GM19438 (cell line): ENCODE data around the gene FAM227B.
"Not testable (repeated sequence)": the region's sequence is repeated elsewhere in the genome, so short reads cannot be mapped to it uniquely, and the experiment has no call there.

Source experiments
- ATAC-seq: cut with Tn5 transposase; IDR thresholded peaks from one replicate; pipeline ENCODE4 v1.9.1; 2021; ENCODE audit warnings: low read depth; ENCODE audit not compliant: unreplicated experiment

Gene FAM227B

GRCh38 chr15:49619226-49619625 lies 1.4 kb downstream of the FAM227B start:
- ATAC-seq, result no peak

DNA sequence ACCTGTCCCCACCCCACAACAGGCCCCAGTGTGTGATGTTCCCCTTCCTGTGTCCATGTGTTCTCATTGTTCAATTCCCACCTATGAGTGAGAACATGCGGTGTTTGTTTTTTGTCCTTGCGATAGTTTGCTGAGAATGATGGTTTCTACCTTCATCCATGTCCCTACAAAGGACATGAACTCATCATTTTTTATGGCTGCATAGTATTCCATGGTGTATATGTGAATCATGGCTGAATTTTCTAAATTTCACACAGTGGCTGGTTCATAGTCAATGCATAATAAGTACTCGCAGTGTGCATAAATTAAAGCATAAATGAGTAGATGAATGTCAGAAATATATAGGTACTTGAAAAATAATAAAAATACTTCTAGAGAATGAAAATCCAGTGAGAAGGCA lies 8.4 kb downstream of the FAM227B start:
- not testable (repeated sequence) for ATAC-seq

GRCh38 chr15:49610157-49610918 lies 10.3 kb downstream of the FAM227B start:
- ATAC-seq, result no peak

- ATAC-seq, result no peak
Observed at GRCh38 chr15:49606594-49606993, 14.0 kb downstream of the FAM227B start.

GRCh38 chr15:49605588-49605987 lies 15.0 kb downstream of the FAM227B start:
- ATAC-seq, result no peak

DNA sequence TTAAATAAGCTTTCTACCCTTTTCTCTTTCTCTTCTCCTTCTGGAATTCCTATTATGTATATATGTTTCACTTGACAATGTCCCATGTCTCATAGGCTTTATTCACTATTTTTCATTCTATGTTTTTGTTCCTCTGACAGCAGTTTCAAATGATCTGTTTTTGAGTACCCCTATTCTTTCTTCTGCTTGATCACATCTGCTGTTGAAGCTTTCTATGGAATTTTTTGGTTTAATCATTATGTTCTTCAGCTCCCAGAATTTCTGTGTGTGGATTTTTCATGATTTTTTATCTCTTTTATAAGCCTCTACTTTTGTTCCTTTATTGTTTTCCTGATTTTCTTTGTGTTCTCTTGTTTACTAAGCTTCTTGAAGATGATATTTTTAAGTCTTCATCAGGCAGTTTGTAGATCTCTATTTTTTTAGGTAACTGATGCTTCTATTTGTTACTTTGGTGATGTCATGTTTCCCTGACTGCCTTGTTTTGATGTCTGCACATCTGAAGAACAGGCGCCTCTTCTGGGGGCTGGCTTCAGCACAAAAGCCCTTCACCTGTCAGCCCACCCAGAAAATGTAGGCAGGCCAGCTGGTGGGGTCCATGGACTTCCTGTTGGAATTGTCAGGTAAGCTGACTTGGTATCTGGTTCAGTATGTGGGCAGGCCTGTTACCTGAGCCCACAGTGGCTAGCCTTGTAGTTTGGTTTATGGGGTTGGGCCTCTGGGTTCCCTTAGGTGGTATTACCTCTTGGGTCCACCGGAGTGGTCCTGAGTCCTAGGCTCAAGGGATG lies 15.8 kb downstream of the FAM227B start:
- no peak for ATAC-seq

GRCh38 chr15:49592829-49593316 lies 27.7 kb downstream of the FAM227B start:
- not testable (repeated sequence) for ATAC-seq

GRCh38 chr15:49589030-49589429 lies 31.6 kb downstream of the FAM227B start:
- no peak for ATAC-seq

GRCh38 chr15:49573421-49573820 lies 47.2 kb downstream of the FAM227B start:
- no peak for ATAC-seq

- ATAC-seq, result no peak
Observed at GRCh38 chr15:49570672-49571071, 49.9 kb downstream of the FAM227B start.

GRCh38 chr15:49570174-49570573 lies 50.4 kb downstream of the FAM227B start:
- ATAC-seq, result no peak

DNA sequence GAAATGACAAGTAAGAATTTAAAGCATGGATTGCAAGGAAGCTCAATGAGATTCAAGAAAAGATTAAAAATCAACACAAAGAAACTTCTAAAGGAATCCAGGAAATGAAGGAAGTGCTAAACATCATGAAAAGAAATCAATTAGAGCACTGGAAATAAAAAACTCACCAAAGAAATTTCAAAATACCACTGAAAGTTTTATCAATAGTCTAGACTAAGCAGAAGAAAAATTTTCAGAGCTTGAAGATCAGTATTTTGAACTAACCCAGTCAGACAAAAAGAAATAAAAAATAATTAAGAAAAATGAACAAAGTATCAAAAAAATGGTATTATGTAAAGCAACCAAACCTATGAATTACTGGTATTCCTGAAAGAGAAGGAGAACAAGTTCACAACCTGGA lies 60.6 kb downstream of the FAM227B start:
- ATAC-seq, result no peak

GRCh38 chr15:49558929-49559328 lies 61.7 kb downstream of the FAM227B start:
- no peak for ATAC-seq

DNA sequence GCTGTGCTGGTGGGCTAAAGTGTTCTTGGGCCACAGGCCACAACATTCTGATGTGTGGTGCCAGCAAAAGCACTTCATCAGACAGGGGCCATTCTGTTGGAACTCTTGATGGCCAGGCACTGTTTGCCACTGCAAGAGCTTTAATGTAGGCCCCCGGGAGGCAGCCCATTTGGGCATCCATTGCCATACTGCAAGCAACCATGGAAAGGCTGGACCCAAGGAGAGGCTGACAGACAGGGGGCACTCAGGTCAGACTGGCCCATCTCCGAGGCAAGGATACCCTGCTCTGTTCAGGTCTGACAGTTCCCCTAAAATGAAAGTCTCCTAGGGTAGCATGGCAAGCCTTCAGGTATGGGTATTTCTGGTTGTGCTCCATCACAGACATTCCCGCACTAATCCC lies 64.2 kb downstream of the FAM227B start:
- no peak for ATAC-seq

- ATAC-seq, result not testable (repeated sequence)
Observed at GRCh38 chr15:49550342-49550741, 70.3 kb downstream of the FAM227B start.

DNA sequence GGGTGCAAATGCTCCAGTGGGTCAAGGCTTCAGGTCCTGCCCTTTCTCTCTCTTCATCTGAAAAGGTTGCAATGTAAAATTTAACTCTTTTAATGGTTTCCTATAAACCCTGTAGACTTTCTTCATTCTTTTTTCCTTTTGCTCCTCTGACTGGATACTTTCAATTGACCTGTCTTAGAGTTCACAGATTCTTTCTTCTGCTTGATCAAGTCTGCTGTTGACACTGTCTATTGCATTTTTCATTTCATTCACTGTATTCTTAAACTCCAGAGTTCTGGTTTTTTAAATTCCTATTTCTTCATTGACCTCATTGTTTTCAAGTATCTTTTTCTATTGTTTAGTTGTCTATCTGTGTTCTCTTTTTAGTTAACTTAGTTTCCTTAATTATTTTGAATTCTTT lies 82.1 kb downstream of the FAM227B start:
- ATAC-seq, result no peak

DNA sequence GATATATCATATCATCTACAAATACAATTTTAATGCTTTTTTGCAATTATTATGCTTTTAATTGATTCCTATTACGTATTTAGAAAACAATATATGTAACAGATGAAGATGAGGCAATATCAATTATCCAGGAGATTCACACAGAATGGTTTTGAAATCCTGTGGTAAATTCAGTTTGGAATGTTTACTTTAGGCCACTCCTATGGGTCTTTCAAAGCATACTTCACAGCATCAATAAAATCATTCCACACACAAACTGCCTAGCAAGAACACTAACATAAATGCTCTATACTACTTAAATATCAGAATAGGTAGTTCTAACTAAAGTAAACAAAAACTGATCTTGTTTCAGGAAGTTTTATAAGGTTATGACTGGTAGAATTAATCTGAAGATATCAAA lies 90.5 kb downstream of the FAM227B start:
- ATAC-seq, result no peak

GRCh38 chr15:49528289-49528688 lies 92.3 kb downstream of the FAM227B start:
- no peak for ATAC-seq

DNA sequence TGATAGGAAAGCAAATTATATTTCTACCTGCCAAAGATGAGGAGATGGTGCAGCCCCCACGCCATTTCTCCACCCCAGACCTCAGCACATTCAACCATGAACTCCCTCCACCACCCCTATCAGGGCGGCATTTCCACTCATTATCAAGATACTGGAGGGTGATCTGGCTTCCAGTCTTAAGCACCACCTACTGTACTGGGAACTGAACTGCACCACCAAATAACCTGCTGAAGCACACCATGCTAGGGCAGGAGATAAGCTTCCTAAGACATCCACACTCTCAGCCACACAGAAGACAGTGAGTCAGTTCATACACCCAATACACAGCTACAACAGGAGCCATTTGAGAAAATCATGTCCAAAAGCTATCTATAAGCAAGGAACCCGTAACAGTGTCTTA lies 98.8 kb downstream of the FAM227B start:
- no peak for ATAC-seq

GRCh38 chr15:49512739-49513138 lies 107.9 kb downstream of the FAM227B start:
- ATAC-seq, result not testable (repeated sequence)

DNA sequence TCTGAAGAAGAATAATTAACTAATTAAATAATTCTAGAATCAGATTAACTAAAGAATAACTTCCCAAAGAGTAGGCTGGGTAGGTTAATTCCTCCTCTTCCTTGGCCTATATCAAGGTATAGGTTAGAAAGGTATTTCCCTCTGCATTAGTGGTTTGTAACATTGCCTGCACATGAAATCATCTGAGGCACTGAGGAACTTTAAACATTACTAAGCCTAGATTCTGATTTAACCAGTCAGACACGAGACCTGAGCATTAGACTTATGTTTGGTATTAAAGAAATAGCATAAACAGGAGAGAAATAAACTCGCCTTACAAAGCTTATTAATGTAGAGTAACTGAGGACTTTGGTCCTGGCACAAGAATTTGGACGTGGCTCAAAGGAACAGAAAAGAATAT lies 113.4 kb downstream of the FAM227B start:
- no peak for ATAC-seq

- ATAC-seq, result no peak
Observed at GRCh38 chr15:49506341-49506740, 114.3 kb downstream of the FAM227B start.
